ENCODE measurements around the gene HVCN1. TPM values are rescaled to one million over a fixed set of nuclear protein-coding genes. Genes with fewer than 3 reads are reported as not detected.

Gene HVCN1
- total and polyA plus RNA-seq, 2 of the 13 experiments (the other 11 are each of a cell fraction or from before 2014, with no cell fraction given): 0.49 to 1.3 TPM

DNA sequence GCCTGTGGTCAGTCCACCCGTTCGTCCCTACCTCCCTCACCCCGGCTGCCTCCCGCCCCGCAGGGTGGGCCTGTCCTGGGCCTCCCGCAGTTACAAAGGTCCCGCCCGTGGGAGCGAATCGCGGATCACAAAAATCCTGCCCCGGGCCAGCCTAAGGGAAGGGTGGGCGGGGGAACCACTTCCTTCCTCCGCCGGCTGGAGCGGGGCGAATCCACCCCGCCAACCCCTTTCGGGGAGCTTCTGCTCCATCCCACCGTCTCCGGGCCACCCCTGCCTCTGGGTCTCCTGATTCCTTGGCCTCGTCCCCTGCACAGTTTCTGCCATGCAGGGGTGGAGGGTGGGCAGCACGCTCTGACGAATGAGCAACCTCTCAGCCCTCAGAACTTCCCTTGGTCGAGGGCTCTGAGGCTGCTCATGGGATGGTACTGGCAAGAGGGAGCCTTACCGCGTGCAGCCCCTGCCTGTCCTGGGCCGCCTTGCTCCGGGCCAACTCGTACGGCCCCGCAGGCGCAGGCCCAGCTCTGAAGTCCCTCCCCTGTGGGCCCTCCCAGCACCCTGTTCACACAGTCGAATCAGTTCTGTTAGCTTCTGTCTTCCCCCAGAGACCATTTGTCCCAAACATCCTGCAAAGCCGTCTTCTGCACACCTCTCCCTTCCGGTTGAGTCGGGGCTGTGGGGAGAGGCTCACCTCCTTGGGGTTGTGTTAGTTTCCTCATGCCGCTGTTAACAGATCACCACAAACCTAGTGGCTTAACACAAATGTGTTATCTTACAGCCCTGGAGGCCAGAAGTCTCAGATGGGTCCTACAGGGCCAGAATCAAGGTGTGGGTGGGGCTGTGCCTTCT is 589 bp upstream of the HVCN1 start:
- POLR2A ChIA-PET: no interaction called here
- Histone ChIP-seq H3K36me3 (replicated peaks in 1 of 2; ENCODE audit: control insufficient read depth in 1 of 2, insufficient read depth in 2 of 2, low read length in 2 of 2) (no peaks in the 10 kb centered on the region), H3K9ac (ENCODE audit: insufficient read depth, low read depth, low read length) (no peak overlapping the region), H3K27me3 (ENCODE audit: control insufficient read depth in 1 of 2, insufficient read depth in 2 of 2, low read length in 2 of 2) (peaks cover 5 to 52% of the 10 kb centered on the region in 2 experiments), H4K20me1 (ENCODE audit: insufficient read depth, low read length) (no peaks in the 10 kb centered on the region), H2AFZ (ENCODE audit: low read length) (no peak overlapping the region), H3K9me3 (ENCODE audit: low read length) (no peaks in the 10 kb centered on the region), H3K4me3 (replicated peaks in 1 of 3; ENCODE audit: insufficient read depth in 1 of 3, low read depth in 2 of 3, low read length in 3 of 3) (peak overlapping the region; percentile 49 to 71 (median 59); a peak in 4 of 6 replicates), H3K27ac (ENCODE audit: extremely low read length, insufficient read depth, low read length) (no peak overlapping the region), H3K4me1 (ENCODE audit: insufficient read depth, low read length) (peaks cover 16% of the 10 kb centered on the region), H3K79me2 (ENCODE audit: insufficient read depth, low read length) (no peaks in the 10 kb centered on the region), H3K4me2 (ENCODE audit: low read depth, low read length) (peak overlapping the region; percentile 83)
- ATAC-seq (peak; percentile 83), DNase-seq (ENCODE audit: low spot score) (no peak), FAIRE-seq (no peak)
- no TSS peak for BruUV-seq (replicated peaks)
- in situ Hi-C loops (cut with HindIII; ENCODE audit: extremely low pct_ligation_motif_present, low pct_unique_long_range_greater_than_20kb) (no loop called here), intact Hi-C loops (cut with micrococcal nuclease; ENCODE audit: unreplicated experiment) (no loop called here)
- 34% methylated on average over 5 of the region's 38 CpGs for WGBS (ENCODE audit: low lambda C conversion rate)
- CTCF ChIA-PET (ENCODE audit: low intra/inter-chr PET ratio, low total read pairs): no interaction called here
- TF ChIP-seq, protein P1, sequence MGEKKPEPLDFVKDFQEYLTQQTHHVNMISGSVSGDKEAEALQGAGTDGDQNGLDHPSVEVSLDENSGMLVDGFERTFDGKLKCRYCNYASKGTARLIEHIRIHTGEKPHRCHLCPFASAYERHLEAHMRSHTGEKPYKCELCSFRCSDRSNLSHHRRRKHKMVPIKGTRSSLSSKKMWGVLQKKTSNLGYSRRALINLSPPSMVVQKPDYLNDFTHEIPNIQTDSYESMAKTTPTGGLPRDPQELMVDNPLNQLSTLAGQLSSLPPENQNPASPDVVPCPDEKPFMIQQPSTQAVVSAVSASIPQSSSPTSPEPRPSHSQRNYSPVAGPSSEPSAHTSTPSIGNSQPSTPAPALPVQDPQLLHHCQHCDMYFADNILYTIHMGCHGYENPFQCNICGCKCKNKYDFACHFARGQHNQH (CRISPR knock-in tag; IDR thresholded peaks at IDR 0.05): 0 out of 2 replicates have a peak, but pooled peaks have one; percentile 45
- TF ChIP-seq MYC (CRISPR knock-in tag; IDR thresholded peaks at IDR 0.05; ENCODE audit: borderline replicate concordance) (0 out of 2 replicates have a peak, but pooled peaks have one; percentile 11), PHF5A (CRISPR knock-in tag; IDR thresholded peaks at IDR 0.05; ENCODE audit: low read depth, unreplicated experiment) (no peak), ZFY (CRISPR knock-in tag; IDR thresholded peaks at IDR 0.05) (peak; percentile 48), EP300 (IDR thresholded peaks at IDR 0.05; ENCODE audit: low read depth in 2 of 2, low read length in 2 of 2) (no peak), EP300 (CRISPR knock-in tag; IDR thresholded peaks at IDR 0.05; ENCODE audit: borderline replicate concordance) (0 out of 2 replicates have a peak, but pooled peaks have one; percentile 23), ZNF646 (CRISPR knock-in tag; IDR thresholded peaks at IDR 0.05) (no peak), NFE2L1 (CRISPR knock-in tag; IDR thresholded peaks at IDR 0.05; ENCODE audit: borderline replicate concordance) (no peak), NR3C1 (CRISPR knock-in tag; IDR thresholded peaks at IDR 0.05) (no peak), ZNF556 (CRISPR knock-in tag; IDR thresholded peaks at IDR 0.05; ENCODE audit: borderline replicate concordance) (no peak), GTF3A (CRISPR knock-in tag; conservative IDR thresholded peaks at IDR 0.05) (no peak), RELA (CRISPR knock-in tag; IDR thresholded peaks at IDR 0.05) (no peak), ZNF605 (CRISPR knock-in tag; IDR thresholded peaks at IDR 0.05) (0 out of 2 replicates have a peak, but pooled peaks have one; percentile 29), UBTF (CRISPR knock-in tag; IDR thresholded peaks at IDR 0.05) (peak; percentile 48)
